Calu3 (cell line): ENCODE measurements around the gene LRP3. TPM values are rescaled to one million over a fixed set of nuclear protein-coding genes. Genes with fewer than 3 reads are reported as not detected.

Source experiments
- BruUV-seq: library from RNA; stranded (reverse); fragments of 400-500 nt; replicated peaks from 2 replicates; lab custom pipeline; 2021; lab: Mats Ljungman, UMichigan
- CTCF ChIA-PET: fragments of 300-600 bp; sonication (Branson Sonifier 250); formaldehyde crosslinking; loops from one replicate; lab custom pipeline; 2022; ENCODE audit warnings: antibody characterized with exemption; lab: Charles Lee
- DNase-seq: peaks from one replicate; pipeline ENCODE4 v3.0.0; 2022
- H3K27ac Mint-ChIP-seq: one replicate; pipeline ENCODE4 v1.8.0; 2022; ENCODE audit warnings: mixed read lengths; ENCODE audit not compliant: unreplicated experiment
- H3K27me3 Mint-ChIP-seq: one replicate; pipeline ENCODE4 v1.8.0; 2022; ENCODE audit warnings: mixed read lengths; ENCODE audit not compliant: unreplicated experiment
- H3K36me3 Mint-ChIP-seq: one replicate; pipeline ENCODE4 v1.8.0; 2022; ENCODE audit warnings: mild to moderate bottlenecking, moderate library complexity, mixed read lengths; ENCODE audit not compliant: insufficient read depth, unreplicated experiment
- H3K4me1 Mint-ChIP-seq: one replicate; pipeline ENCODE4 v1.8.0; 2022; ENCODE audit warnings: mild to moderate bottlenecking, low read depth, mixed read lengths; ENCODE audit not compliant: unreplicated experiment
- H3K4me3 Mint-ChIP-seq: one replicate; pipeline ENCODE4 v1.8.0; 2022; ENCODE audit warnings: mild to moderate bottlenecking, low read depth, moderate library complexity, mixed read lengths; ENCODE audit not compliant: unreplicated experiment
- H3K9me3 Mint-ChIP-seq: one replicate; pipeline ENCODE4 v1.8.0; 2022; ENCODE audit warnings: low read depth, mixed read lengths; ENCODE audit not compliant: unreplicated experiment
- CTCF ChIP-seq: fragments of 200-600 bp; IDR thresholded peaks from one replicate; pipeline ENCODE4 v1.8.0; 2022; ENCODE audit warnings: antibody characterized with exemption; ENCODE audit not compliant: unreplicated experiment
- intact Hi-C: fragments of 100-400 bp; cut with micrococcal nuclease; formaldehyde crosslinking; loops from one replicate; pipeline ENCODE4 v1.10.0; 2022; ENCODE audit not compliant: unreplicated experiment
- total RNA-seq: library from RNA; stranded (reverse); gene quantifications from 2 replicates; pipeline ENCODE4 v1.2.3, GENCODE V29; 2022

The LRP3 gene
- total RNA-seq, 1 experiment from 2014 or later, result 0.59 TPM

- intact Hi-C loops, result loop anchor here (2.0 kb wide), 2 partner anchors 77 to 173 kb away; no protein-coding TSS in a partner anchor
- H3K27me3 Mint-ChIP-seq, result peaks cover 35% of the 10 kb centered on the region
- H3K4me3 Mint-ChIP-seq, result no peak overlapping the region
- H3K4me1 Mint-ChIP-seq, result no peaks in the 10 kb centered on the region
- DNase-seq, result no peak
- H3K9me3 Mint-ChIP-seq, result no peaks in the 10 kb centered on the region
- TF ChIP-seq CTCF, result no peak
- no TSS peak for BruUV-seq
- H3K36me3 Mint-ChIP-seq, result no peaks in the 10 kb centered on the region
- no peak overlapping the region for H3K27ac Mint-ChIP-seq
- CTCF ChIA-PET, result interaction anchor here (0.6 kb wide), 1 partner anchor 150 kb away, joined by 3 read pairs; no protein-coding TSS in a partner anchor
These were observed 40.0 kb downstream of the LRP3 start for GRCh38 chr19:33234092-33234491.

GRCh38 chr19:33234736-33235135 lies 40.6 kb downstream of the LRP3 start:
- BruUV-seq, result no TSS peak
- CTCF ChIA-PET, result interaction anchor here (0.6 to 1.6 kb wide), 9 partner anchors 9 to 181 kb away, joined by 3 to 12 read pairs (median 5); partner anchors contain the start of gene SLC7A10
- intact Hi-C loops, result loop anchor here (1.0 to 5.0 kb wide), 4 partner anchors 68 to 172 kb away; partner anchors contain the start of gene CEBPA
- no peak for DNase-seq
- Mint-ChIP-seq H3K27me3 (peaks cover 41% of the 10 kb centered on the region), H3K36me3 (no peaks in the 10 kb centered on the region), H3K4me3 (no peak overlapping the region), H3K4me1 (no peaks in the 10 kb centered on the region), H3K27ac (no peak overlapping the region), H3K9me3 (no peaks in the 10 kb centered on the region)
- TF ChIP-seq CTCF, result no peak

GRCh38 chr19:33235269-33235995 lies 41.3 kb downstream of the LRP3 start:
- Mint-ChIP-seq H3K27ac (no peak overlapping the region), H3K4me3 (no peak overlapping the region), H3K36me3 (no peaks in the 10 kb centered on the region), H3K4me1 (no peaks in the 10 kb centered on the region), H3K9me3 (no peaks in the 10 kb centered on the region), H3K27me3 (peaks cover 38% of the 10 kb centered on the region)
- intact Hi-C loops, result loop anchor here (1.0 to 5.0 kb wide), 4 partner anchors 67 to 171 kb away; partner anchors contain the start of gene CEBPA
- CTCF ChIA-PET, result interaction anchor here (0.7 to 1.6 kb wide), 13 partner anchors 8 to 524 kb away, joined by 3 to 12 read pairs (median 5); partner anchors contain the start of gene SLC7A10
- peak; percentile 91 for DNase-seq
- no TSS peak for BruUV-seq
- TF ChIP-seq CTCF, result peak; percentile 93

GRCh38 chr19:33235996-33236350 lies 41.8 kb downstream of the LRP3 start:
- Mint-ChIP-seq H3K27me3 (peaks cover 33% of the 10 kb centered on the region), H3K4me3 (no peak overlapping the region), H3K4me1 (no peaks in the 10 kb centered on the region), H3K27ac (no peak overlapping the region), H3K36me3 (no peaks in the 10 kb centered on the region), H3K9me3 (no peaks in the 10 kb centered on the region)
- CTCF ChIA-PET, result interaction anchor here (0.7 to 1.6 kb wide), 8 partner anchors 10 to 523 kb away, joined by 3 to 12 read pairs (median 5); no protein-coding TSS in a partner anchor
- no peak for TF ChIP-seq CTCF
- BruUV-seq, result no TSS peak
- intact Hi-C loops, result loop anchor here (1.0 to 5.0 kb wide), 4 partner anchors 66 to 171 kb away; partner anchors contain the start of gene CEBPA
- DNase-seq, result no peak
